Lower leg skin (tissue), 4 donors: Measurements from ENCODE around the gene ZNF19. TPM values are rescaled to one million over a fixed set of nuclear protein-coding genes. Genes with fewer than 3 reads are reported as not detected.

Experiments
- DNase-seq, 2 donors: peaks; one replicate each; pipeline ENCODE4 v3.0.0-alpha.2; 2019; ENCODE audit warnings: low spot score in 2 of 2
- H3K4me3 ChIP-seq: fragments of 200-600 bp; sonication (generic); 2 replicates; pipeline ENCODE4 v1.5.1; 2017; ENCODE audit warnings: mild to moderate bottlenecking, low read depth; ENCODE audit not compliant: poor library complexity, severe bottlenecking
- CTCF ChIP-seq, 3 donors: fragments of 450-650 bp; IDR thresholded peaks; one replicate each; pipeline ENCODE4 v1.5.1; 2016; ENCODE audit warnings: antibody characterized with exemption in 3 of 3, mild to moderate bottlenecking in 3 of 3, moderate library complexity in 2 of 3
- POLR2A ChIP-seq, 2 donors: fragments of 450-650 bp; IDR thresholded peaks; one replicate each; pipeline ENCODE4 v1.6.1; 2016 to 2017; ENCODE audit warnings: antibody characterized with exemption in 2 of 2, mild to moderate bottlenecking in 1 of 2, moderate library complexity in 1 of 2
- WGBS, 2 donors: methylation state at CpG; one replicate each; pipeline ENCODE4 v1.1.5; 2018; 5-methylcytosine and 5-hydroxymethylcytosine counted together
- intact Hi-C: fragments of 100-400 bp; cut with DNase I; formaldehyde crosslinking; loops from one replicate; pipeline ENCODE4 v1.15.0; 2023; ENCODE audit warnings: low total_unique reads
- total RNA-seq, 4 donors: library from RNA; depleted of rRNA; stranded (reverse); fragments of >200 nt; gene quantifications; one replicate each; pipeline ENCODE4 v1.1.0, GENCODE V29; 2016

ZNF19 gene
- total RNA-seq, 4 donors from 2014 or later, result 0.84 to 4.2 (median 2.5) TPM

- H3K4me3 ChIP-seq, result no peak overlapping the region
- DNase-seq, result no peak
- no peak for TF ChIP-seq POLR2A (IDR thresholded peaks at IDR 0.05)
- no peak for TF ChIP-seq CTCF (IDR thresholded peaks at IDR 0.05)
- intact Hi-C loops, result no loop called here
These were observed 36.1 kb downstream of the ZNF19 start for GRCh38 chr16:71453036-71453435.

DNA sequence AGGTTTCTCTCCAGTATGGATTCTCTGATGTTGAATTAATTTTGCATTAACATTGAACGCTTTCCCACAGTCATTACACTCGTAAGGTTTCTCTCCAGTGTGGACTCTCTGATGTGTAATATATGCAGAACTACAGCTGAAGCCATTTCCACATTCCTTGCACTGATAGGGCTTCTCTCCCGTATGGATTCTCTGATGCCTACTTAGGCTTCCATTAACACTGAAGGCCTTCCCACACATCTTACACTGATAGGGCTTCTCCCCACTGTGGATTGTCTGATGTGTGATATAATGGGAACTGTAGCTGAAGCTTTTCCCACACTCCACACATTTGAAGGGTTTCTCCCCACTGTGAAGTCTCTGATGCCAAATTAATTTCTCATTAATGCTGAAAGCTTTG is 40.1 kb downstream of the ZNF19 start:
- whole genome bisulfite sequencing, 2 donors, result 100% methylated on average over 3 of the region's 3 CpGs
- no peak for DNase-seq
- no peak overlapping the region for H3K4me3 ChIP-seq
- TF ChIP-seq CTCF (IDR thresholded peaks at IDR 0.05), result no peak
- TF ChIP-seq POLR2A (IDR thresholded peaks at IDR 0.05), result no peak
- intact Hi-C loops, result no loop called here

DNA sequence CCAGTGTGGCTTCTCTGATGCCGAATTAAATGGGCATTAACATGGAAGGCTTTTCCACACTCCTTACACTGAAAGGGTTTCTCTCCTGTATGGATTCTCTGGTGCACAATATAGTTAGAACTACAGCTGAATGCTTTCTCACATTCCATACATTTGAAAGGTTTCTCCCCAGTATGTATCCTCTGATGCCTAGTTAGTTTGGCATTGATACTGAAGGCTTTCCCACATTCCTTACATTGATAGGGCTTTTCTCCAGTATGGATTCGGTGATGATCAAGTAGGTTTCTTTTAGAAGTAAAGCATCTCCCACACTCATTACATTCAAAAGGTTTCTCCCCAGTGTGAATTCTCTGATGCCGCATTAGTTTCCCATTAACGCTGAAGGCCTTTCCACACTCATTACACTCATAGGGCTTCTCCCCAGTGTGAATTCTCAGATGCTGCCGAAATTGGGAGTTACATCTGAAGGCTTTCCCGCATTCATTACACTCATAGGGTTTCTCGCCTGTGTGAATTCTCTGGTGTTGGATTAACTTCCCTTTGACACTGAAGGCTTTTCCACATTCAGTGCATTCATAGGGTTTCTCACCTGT is 40.8 kb downstream of the ZNF19 start:
- no peak overlapping the region for H3K4me3 ChIP-seq
- no peak for DNase-seq
- 96 to 100% methylated on average over 7 of the region's 7 CpGs for WGBS, 2 donors
- intact Hi-C loops, result no loop called here
- TF ChIP-seq CTCF (IDR thresholded peaks at IDR 0.05), result no peak
- TF ChIP-seq POLR2A (IDR thresholded peaks at IDR 0.05), result no peak

DNA sequence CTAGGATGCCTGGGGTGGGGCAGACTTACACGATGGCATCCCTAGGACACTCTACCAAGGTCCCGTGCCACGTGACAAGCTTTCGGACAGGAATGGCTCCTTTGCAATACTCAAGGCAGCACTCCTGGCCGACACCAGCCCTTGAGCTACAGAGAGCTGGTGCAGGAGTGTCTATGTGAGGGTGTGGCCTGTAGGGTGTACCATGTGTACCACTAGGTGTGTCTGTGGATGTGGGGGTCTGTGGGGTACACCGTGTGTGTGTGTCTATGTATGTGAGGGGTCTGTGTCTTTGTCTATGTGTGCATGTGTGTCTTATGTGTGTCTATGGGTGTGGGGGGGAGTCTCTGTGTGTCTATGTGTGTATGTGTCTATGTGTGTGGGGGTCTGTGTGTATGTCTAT is 45.4 kb downstream of the ZNF19 start:
- 95 to 100% methylated on average over 5 to 6 of the region's 6 CpGs for WGBS, 2 donors
- DNase-seq, result no peak
- intact Hi-C loops, result loop anchor here (1.0 kb wide), 1 partner anchor 20 kb away; no protein-coding TSS in a partner anchor
- no peak overlapping the region for H3K4me3 ChIP-seq
- TF ChIP-seq CTCF (IDR thresholded peaks at IDR 0.05), result no peak
- TF ChIP-seq POLR2A (IDR thresholded peaks at IDR 0.05), result no peak

- intact Hi-C loops, result no loop called here
- WGBS, 2 donors, result 87 to 90% methylated on average over 13 of the region's 13 CpGs
- no peak within 1 kb of the TSS for H3K4me3 ChIP-seq
- TF ChIP-seq POLR2A (IDR thresholded peaks at IDR 0.05) (no peak), CTCF (IDR thresholded peaks at IDR 0.05) (no peak)
- DNase-seq, result no peak
These were observed 47.1 kb downstream of the ZNF19 start, which contains the start of gene TLE7 for GRCh38 chr16:71442051-71442440. TLE7 (minus strand) TSS chr16:71442054; CDS start chr16:71433324, 8,730 bp downstream.
